ENCODE measurements around the gene NTF4.

DNA sequence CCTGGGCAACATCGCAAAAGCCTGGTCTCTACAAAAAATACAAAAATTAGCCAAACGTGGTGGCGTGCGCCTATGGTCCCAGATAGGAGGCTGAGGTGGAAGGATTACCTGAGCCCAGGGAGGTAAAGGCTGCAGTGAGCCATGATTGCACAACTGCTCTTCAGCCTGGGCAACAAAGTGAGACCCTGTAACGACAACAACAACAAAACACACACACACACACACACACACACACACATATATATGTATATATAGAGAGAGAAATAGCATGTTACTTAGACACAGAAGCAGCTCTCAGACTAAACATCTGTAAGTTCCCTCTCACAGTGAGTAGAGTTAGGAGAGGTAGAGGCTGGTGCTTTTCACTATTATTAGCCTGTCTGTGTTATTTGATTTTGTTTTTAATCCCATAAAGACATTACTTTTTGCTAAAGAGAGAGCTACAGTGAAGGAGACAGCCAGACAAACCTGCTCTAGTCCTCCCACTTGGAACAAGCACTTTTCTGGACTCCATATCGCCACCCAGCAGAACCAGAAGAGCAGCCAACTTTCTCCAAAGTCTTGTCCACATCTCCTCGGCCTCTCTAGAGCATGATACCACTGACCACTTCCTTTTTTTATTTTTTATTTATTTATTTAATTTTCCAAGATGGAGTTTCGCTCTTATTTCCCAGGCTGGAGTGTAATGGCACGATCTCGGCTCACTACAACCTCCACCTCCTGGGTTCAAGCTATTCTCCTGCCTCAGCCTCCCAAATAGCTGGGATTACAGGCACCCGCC is 46.8 kb upstream of the NTF4 start:
- TF ChIP-seq POLR2A (IDR thresholded peaks at IDR 0.05; ENCODE audit: low read length) = no peak
- TF ChIP-seq GATA1 (IDR thresholded peaks at IDR 0.05; ENCODE audit: low read depth, low read length) = no peak
